Ascending aorta (tissue), 2 donors: ENCODE measurements around the gene ICAM4. TPM values are rescaled to one million over a fixed set of nuclear protein-coding genes. Genes with fewer than 3 reads are reported as not detected.

Experiments used
- DNase-seq, 2 donors: peaks; one replicate each; pipeline ENCODE4 v3.0.0-alpha.2; 2019; ENCODE audit warnings: low spot score in 2 of 2
- H3K27ac ChIP-seq, 2 donors: fragments of 200-600 bp; sonication (generic); one replicate each; pipeline ENCODE4 v1.5.1; 2016 to 2017; ENCODE audit warnings: mild to moderate bottlenecking in 1 of 2
- H3K27me3 ChIP-seq: fragments of 200-600 bp; sonication (generic); one replicate; pipeline ENCODE4 v1.5.1; 2017
- H3K36me3 ChIP-seq, 2 donors: fragments of 200-600 bp; sonication (generic); one replicate each; pipeline ENCODE4 v1.5.1; 2016
- H3K4me1 ChIP-seq, 2 donors: fragments of 200-600 bp; sonication (generic); one replicate each; pipeline ENCODE4 v1.5.1; 2016 to 2017; ENCODE audit warnings: mild to moderate bottlenecking in 1 of 2
- H3K4me3 ChIP-seq, 2 donors: fragments of 200-600 bp; sonication (generic); one replicate each; pipeline ENCODE4 v1.5.1; 2016 to 2017; ENCODE audit warnings: mild to moderate bottlenecking in 1 of 2
- H3K9me3 ChIP-seq, 2 donors: fragments of 200-600 bp; sonication (generic); one replicate each; pipeline ENCODE4 v1.5.1; 2016
- CTCF ChIP-seq, 3 experiments: fragments of 200-600 bp in 2 of 3; fragments of 450-650 bp in 1 of 3; sonication (generic) in 2 of 3; IDR thresholded peaks; one replicate each; pipeline ENCODE4 v1.5.1; 2016 to 2019; ENCODE audit warnings: antibody characterized with exemption in 3 of 3, mild to moderate bottlenecking in 1 of 3, moderate library complexity in 1 of 3
- intact Hi-C: fragments of 100-400 bp; cut with DNase I; formaldehyde crosslinking; loops from one replicate; pipeline ENCODE4 v1.15.1; 2023
- total RNA-seq: library from RNA; depleted of rRNA; stranded (reverse); fragments of >200 nt; gene quantifications from one replicate; pipeline ENCODE4 v1.1.0, GENCODE V29; 2016

Gene ICAM4
- total RNA-seq, 1 donor from 2014 or later: not detected

GRCh38 chr19:10305139-10305806, 18.5 kb downstream of the ICAM4 start:
- H3K4me3 ChIP-seq: no peak overlapping the region
- H3K9me3 ChIP-seq: no peaks in the 10 kb centered on the region
- TF ChIP-seq CTCF (IDR thresholded peaks at IDR 0.05): no peak
- DNase-seq: no peak
- peaks cover 0 to 6% of the 10 kb centered on the region in 2 donors for H3K36me3 ChIP-seq
- H3K27me3 ChIP-seq: no peaks in the 10 kb centered on the region
- H3K4me1 ChIP-seq: no peaks in the 10 kb centered on the region
- H3K27ac ChIP-seq: no peak overlapping the region
- intact Hi-C loops: no loop called here

GRCh38 chr19:10306327-10306726, 19.6 kb downstream of the ICAM4 start:
- Histone ChIP-seq H3K27me3 (no peaks in the 10 kb centered on the region), H3K4me1 (no peaks in the 10 kb centered on the region), H3K9me3 (no peaks in the 10 kb centered on the region), H3K36me3 (peaks cover 0 to 8% of the 10 kb centered on the region in 2 donors), H3K4me3 (no peak overlapping the region), H3K27ac (no peak overlapping the region)
- DNase-seq: no peak
- intact Hi-C loops: no loop called here
- TF ChIP-seq CTCF (IDR thresholded peaks at IDR 0.05): no peak

GRCh38 chr19:10309423-10309822, 22.7 kb downstream of the ICAM4 start, which contains the start of gene ZGLP1:
ZGLP1 (minus strand) TSS chr19:10309815.
- Histone ChIP-seq H3K27me3 (no peaks in the 10 kb centered on the region), H3K4me3 (no peak within 1 kb of the TSS), H3K36me3 (peaks cover 0 to 8% of the 10 kb centered on the region in 2 donors), H3K27ac (no peak within 1 kb of the TSS), H3K4me1 (no peaks in the 10 kb centered on the region), H3K9me3 (no peaks in the 10 kb centered on the region)
- no peak for DNase-seq
- intact Hi-C loops: no loop called here
- TF ChIP-seq CTCF (IDR thresholded peaks at IDR 0.05): no peak

- intact Hi-C loops: loop anchor here (5.0 kb wide), 1 partner anchor 67 kb away; the partner anchor contains the start of gene TYK2
- peak in 1 of 3 experiments; percentile 4 for TF ChIP-seq CTCF (IDR thresholded peaks at IDR 0.05)
- Histone ChIP-seq H3K9me3 (no peaks in the 10 kb centered on the region), H3K4me3 (peak within 1 kb of the TSS; percentile 88 to 93), H3K36me3 (peaks cover 32 to 39% of the 10 kb centered on the region in 2 donors), H3K4me1 (peaks cover 0 to 6% of the 10 kb centered on the region in 2 donors), H3K27me3 (no peaks in the 10 kb centered on the region), H3K27ac (no peak within 1 kb of the TSS)
- peak in 1 of 2 donors; percentile 92 for DNase-seq
Observed at GRCh38 chr19:10315335-10316214, 28.8 kb downstream of the ICAM4 start, which contains the start of gene FDX2. FDX2 (minus strand) TSS chr19:10316015; CDS start chr19:10315996, 19 bp downstream.

GRCh38 chr19:10316229-10317044, 29.7 kb downstream of the ICAM4 start:
- Histone ChIP-seq H3K4me3 (peak overlapping the region in 1 of 2 donors; percentile 93), H3K4me1 (peaks cover 0 to 6% of the 10 kb centered on the region in 2 donors), H3K27me3 (no peaks in the 10 kb centered on the region), H3K9me3 (no peaks in the 10 kb centered on the region), H3K36me3 (peaks cover 41 to 48% of the 10 kb centered on the region in 2 donors), H3K27ac (no peak overlapping the region)
- no peak for TF ChIP-seq CTCF (IDR thresholded peaks at IDR 0.05)
- intact Hi-C loops: loop anchor here (5.0 kb wide), 1 partner anchor 66 kb away; the partner anchor contains the start of gene TYK2
- DNase-seq: no peak
